Caco-2 (cell line): ENCODE data around the gene VPS18. TPM values are rescaled to one million over a fixed set of nuclear protein-coding genes. Genes with fewer than 3 reads are reported as not detected.

Source experiments
- BruUV-seq: library from RNA; stranded (reverse); fragments of 400-500 nt; replicated peaks from 2 replicates; lab custom pipeline; 2021; lab: Mats Ljungman, UMichigan
- CTCF ChIA-PET: fragments of 300-600 bp; sonication (Branson Sonifier 250); formaldehyde crosslinking; loops from one replicate; lab custom pipeline; 2022; ENCODE audit warnings: antibody characterized with exemption; lab: Charles Lee
- POLR2A ChIA-PET: fragments of 300-600 bp; sonication (Branson Sonifier 250); formaldehyde crosslinking; loops from one replicate; lab custom pipeline; 2022; ENCODE audit warnings: antibody characterized with exemption; lab: Charles Lee
- DNase-seq, 2 experiments: peaks; one replicate each; pipeline versions ENCODE4 v3.0.0 to v3.0.0-alpha.2; 2020 to 2022
- H3K27me3 ChIP-seq: replicated peaks from 2 replicates; pipeline ENCODE4 v1.6.0; 2011; ENCODE audit warnings: low read length; ENCODE audit not compliant: control insufficient read depth, insufficient read depth
- H3K36me3 ChIP-seq: 2 replicates; pipeline ENCODE4 v1.5.1; 2011; ENCODE audit warnings: low read length; ENCODE audit not compliant: control insufficient read depth, insufficient read depth
- H3K4me1 ChIP-seq: fragments of 250-450 bp; sonication (Bioruptor Pico); 2 replicates; pipeline ENCODE4 v1.5.1; 2020; ENCODE audit warnings: mild to moderate bottlenecking
- H3K4me3 ChIP-seq: 2 replicates; pipeline ENCODE4 v1.5.1; 2011; ENCODE audit warnings: low read depth, mild to moderate bottlenecking, control low read depth, low read length
- H3K9me3 ChIP-seq: fragments of 250-450 bp; sonication (Bioruptor Pico); 2 replicates; pipeline ENCODE4 v1.5.1; 2020; ENCODE audit warnings: mild to moderate bottlenecking, moderate library complexity
- H3K27ac Mint-ChIP-seq: one replicate; pipeline ENCODE4 v1.8.0; 2022; ENCODE audit warnings: mixed read lengths; ENCODE audit not compliant: unreplicated experiment
- H3K27me3 Mint-ChIP-seq: one replicate; pipeline ENCODE4 v1.8.0; 2022; ENCODE audit warnings: mixed read lengths; ENCODE audit not compliant: insufficient read depth, unreplicated experiment
- H3K36me3 Mint-ChIP-seq: one replicate; pipeline ENCODE4 v1.8.0; 2022; ENCODE audit warnings: mild to moderate bottlenecking, mixed read lengths; ENCODE audit not compliant: insufficient read depth, unreplicated experiment
- H3K4me1 Mint-ChIP-seq: one replicate; pipeline ENCODE4 v1.8.0; 2022; ENCODE audit warnings: low read depth, mixed read lengths; ENCODE audit not compliant: unreplicated experiment
- H3K4me3 Mint-ChIP-seq: one replicate; pipeline ENCODE4 v1.8.0; 2022; ENCODE audit warnings: mild to moderate bottlenecking, moderate library complexity, mixed read lengths; ENCODE audit not compliant: unreplicated experiment
- H3K9me3 Mint-ChIP-seq: one replicate; pipeline ENCODE4 v1.8.0; 2022; ENCODE audit warnings: mixed read lengths; ENCODE audit not compliant: unreplicated experiment
- CTCF ChIP-seq, 2 experiments: fragments of 200-600 bp in 1 of 2; IDR thresholded peaks; 1 replicate in 1 of 2; 2 replicates in 1 of 2; pipeline versions ENCODE4 v1.5.1 to v1.8.0; 2011 to 2022; ENCODE audit warnings: antibody characterized with exemption in 1 of 2, control low read depth in 1 of 2, inconsistent platforms in 1 of 2, low read depth in 1 of 2, low read length in 1 of 2, mild to moderate bottlenecking in 1 of 2, moderate library complexity in 1 of 2; ENCODE audit not compliant: insufficient read depth in 1 of 2, severe bottlenecking in 1 of 2, unreplicated experiment in 1 of 2
- intact Hi-C: fragments of 100-400 bp; cut with micrococcal nuclease; formaldehyde crosslinking; loops from one replicate; pipeline ENCODE4 v1.10.0; 2022; ENCODE audit not compliant: unreplicated experiment
- total RNA-seq: library from RNA; stranded (reverse); gene quantifications from 2 replicates; pipeline ENCODE4 v1.2.3, GENCODE V29; 2022

Gene VPS18
- total RNA-seq, 1 experiment from 2014 or later: 29.3 TPM

GRCh38 chr15:40853241-40853890 is 40.9 kb upstream of the VPS18 start:
- Histone ChIP-seq H3K36me3 (peaks cover 10% of the 10 kb centered on the region), H3K4me3 (no peak overlapping the region), H3K27me3 (no peaks in the 10 kb centered on the region), H3K4me1 (peaks cover 22% of the 10 kb centered on the region), H3K9me3 (no peaks in the 10 kb centered on the region)
- intact Hi-C loops: no loop called here
- TF ChIP-seq CTCF (IDR thresholded peaks at IDR 0.05; ENCODE audit: insufficient read depth in 1 of 2, low read depth in 1 of 2, low read length in 1 of 2, severe bottlenecking in 1 of 2, unreplicated experiment in 1 of 2): no peak
- H3K4me1 Mint-ChIP-seq: peaks cover 47% of the 10 kb centered on the region
- no peak overlapping the region for H3K4me3 Mint-ChIP-seq
- ChIA-PET POLR2A (no interaction called here), CTCF (no interaction called here)
- H3K36me3 Mint-ChIP-seq: peaks cover 93% of the 10 kb centered on the region
- no peaks in the 10 kb centered on the region for H3K9me3 Mint-ChIP-seq
- no peak for DNase-seq
- no TSS peak for BruUV-seq
- H3K27me3 Mint-ChIP-seq: no peaks in the 10 kb centered on the region
- no peak overlapping the region for H3K27ac Mint-ChIP-seq

DNA sequence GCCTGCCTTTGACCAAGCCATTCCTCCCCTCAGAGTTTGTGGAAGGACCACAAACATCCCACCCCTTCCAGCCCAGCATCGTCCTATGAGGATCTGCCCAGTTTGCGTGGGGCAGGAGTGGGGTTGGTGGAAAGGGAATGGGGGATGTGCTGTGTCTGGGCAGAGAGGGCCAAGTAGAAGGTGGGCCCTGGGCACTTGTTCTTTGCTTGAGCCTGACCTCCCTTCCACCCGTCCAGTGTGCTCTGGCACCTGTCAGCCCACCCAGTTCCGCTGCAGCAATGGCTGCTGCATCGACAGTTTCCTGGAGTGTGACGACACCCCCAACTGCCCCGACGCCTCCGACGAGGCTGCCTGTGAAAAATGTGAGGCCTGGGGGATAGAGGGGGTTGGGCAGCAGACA is 40.1 kb upstream of the VPS18 start:
- Histone ChIP-seq H3K4me1 (peaks cover 22% of the 10 kb centered on the region), H3K36me3 (peaks cover 11% of the 10 kb centered on the region), H3K27me3 (no peaks in the 10 kb centered on the region), H3K9me3 (no peaks in the 10 kb centered on the region), H3K4me3 (no peak overlapping the region)
- Mint-ChIP-seq H3K27ac (no peak overlapping the region), H3K4me1 (peaks cover 52% of the 10 kb centered on the region), H3K9me3 (no peaks in the 10 kb centered on the region), H3K27me3 (no peaks in the 10 kb centered on the region), H3K4me3 (no peak overlapping the region), H3K36me3 (peaks cover 93% of the 10 kb centered on the region)
- ChIA-PET POLR2A (no interaction called here), CTCF (no interaction called here)
- BruUV-seq: no TSS peak
- no peak for TF ChIP-seq CTCF (IDR thresholded peaks at IDR 0.05; ENCODE audit: insufficient read depth in 1 of 2, low read depth in 1 of 2, low read length in 1 of 2, severe bottlenecking in 1 of 2, unreplicated experiment in 1 of 2)
- intact Hi-C loops: no loop called here
- DNase-seq: no peak

GRCh38 chr15:40855706-40856234 is 38.5 kb upstream of the VPS18 start:
- peaks cover 92% of the 10 kb centered on the region for H3K36me3 Mint-ChIP-seq
- peaks cover 28% of the 10 kb centered on the region for H3K4me1 ChIP-seq

More at GRCh38 chr15:40855706-40856234, 38.5 kb upstream of the VPS18 start:
- no peak for DNase-seq
- H3K9me3 Mint-ChIP-seq: no peaks in the 10 kb centered on the region
- H3K9me3 ChIP-seq: no peaks in the 10 kb centered on the region
- peak overlapping the region; percentile 86 for H3K27ac Mint-ChIP-seq
- peaks cover 10% of the 10 kb centered on the region for H3K36me3 ChIP-seq
- CTCF ChIA-PET: interaction anchor here (1.1 kb wide), 1 partner anchor 36 kb away, joined by 3 read pairs; no protein-coding TSS in a partner anchor
- H3K4me3 Mint-ChIP-seq: no peak overlapping the region
- intact Hi-C loops: no loop called here
- no TSS peak for BruUV-seq
- peaks cover 53% of the 10 kb centered on the region for H3K4me1 Mint-ChIP-seq
- H3K4me3 ChIP-seq: no peak overlapping the region
- H3K27me3 ChIP-seq: no peaks in the 10 kb centered on the region
- no peak for TF ChIP-seq CTCF (IDR thresholded peaks at IDR 0.05; ENCODE audit: insufficient read depth in 1 of 2, low read depth in 1 of 2, low read length in 1 of 2, severe bottlenecking in 1 of 2, unreplicated experiment in 1 of 2)
- POLR2A ChIA-PET: no interaction called here
- H3K27me3 Mint-ChIP-seq: no peaks in the 10 kb centered on the region
